GM10266 (cell line): ENCODE measurements around the gene TMEM131.

Source experiments
- DNase-seq: peaks from one replicate; pipeline ENCODE4 v3.0.0; 2012; ENCODE audit errors: extremely low spot score
- CTCF ChIP-seq: IDR thresholded peaks from 2 replicates; pipeline ENCODE4 v1.5.1; 2012; ENCODE audit warnings: mild to moderate bottlenecking, low read depth; ENCODE audit not compliant: control insufficient read depth, insufficient read depth; ENCODE audit errors: missing control alignments

TMEM131 gene

DNA sequence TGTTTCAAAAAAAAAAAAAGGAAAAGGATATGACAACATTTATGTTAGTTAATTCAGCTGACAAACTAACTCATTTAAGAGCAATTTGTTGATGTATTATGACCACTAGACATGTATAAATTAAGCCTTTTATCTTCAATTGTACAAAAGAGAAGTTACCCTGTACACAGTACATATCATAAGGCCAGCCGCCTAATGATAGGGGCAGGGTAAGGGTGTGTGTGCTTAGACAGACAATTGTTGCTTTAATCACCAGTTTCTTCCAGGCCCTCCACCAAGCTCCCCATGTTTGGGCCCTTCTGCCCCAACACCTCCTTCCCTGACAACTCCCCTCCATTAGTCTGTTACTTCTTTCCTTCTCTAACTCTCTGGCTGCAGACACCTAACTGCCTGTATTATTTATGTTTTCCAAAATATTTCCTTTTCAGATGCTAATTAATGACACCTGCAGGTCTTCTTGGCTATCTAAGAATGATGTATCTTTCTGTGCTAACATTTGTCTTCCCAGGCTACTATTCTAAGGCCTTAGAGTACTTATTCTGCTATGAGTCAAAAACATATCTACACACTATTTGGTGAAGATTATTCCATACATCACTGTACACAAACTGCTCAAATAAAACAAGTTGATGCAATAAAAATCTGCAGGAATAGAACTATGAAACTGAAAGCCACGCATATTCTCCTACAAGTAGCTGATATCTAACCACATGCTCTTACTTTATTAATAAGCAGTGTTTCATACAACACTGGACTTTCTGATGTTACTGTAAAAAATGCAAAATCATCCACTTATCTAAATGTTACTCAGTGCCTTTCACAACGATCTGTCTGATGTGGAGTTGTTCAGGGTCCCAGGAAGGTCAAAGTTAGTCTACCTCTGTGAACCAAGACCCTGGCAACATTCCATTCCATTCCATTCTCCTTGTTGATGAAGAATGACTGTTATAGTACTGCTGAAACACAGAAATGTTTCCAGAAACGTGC lies 26.4 kb downstream of the TMEM131 start:
- DNase-seq = no peak
- TF ChIP-seq CTCF = no peak

DNA sequence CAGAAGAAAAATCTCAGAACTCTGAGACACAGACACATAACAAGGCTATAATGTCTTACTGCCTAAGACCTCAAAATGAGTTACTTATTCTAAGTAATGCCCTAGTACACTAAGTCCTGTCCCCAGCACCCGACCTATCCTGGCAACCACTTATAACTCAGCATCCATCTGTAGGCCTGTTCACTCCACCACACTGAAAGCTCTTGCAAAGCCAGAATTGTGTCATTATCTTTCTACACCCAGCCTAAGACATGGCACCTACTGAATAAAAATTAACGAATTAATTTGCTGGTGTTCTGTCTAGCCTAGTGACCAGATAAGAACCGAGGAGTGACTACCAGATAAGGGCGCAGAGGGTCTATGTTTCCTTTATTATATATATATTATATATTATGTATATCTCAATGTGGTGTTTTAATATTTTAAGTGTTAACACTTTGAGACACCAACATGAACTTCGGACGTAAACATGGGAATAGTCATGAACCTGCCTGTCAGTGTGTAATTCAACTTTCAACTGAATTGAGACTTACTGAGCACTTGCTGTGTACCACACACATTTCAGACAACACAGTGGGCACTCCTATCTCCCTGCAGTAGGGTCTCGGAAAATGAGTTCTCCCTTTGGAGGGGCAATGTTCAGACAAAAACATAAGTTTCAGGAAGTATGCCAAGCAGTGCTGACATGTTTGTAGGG lies 27.7 kb downstream of the TMEM131 start:
- no peak for DNase-seq

DNA sequence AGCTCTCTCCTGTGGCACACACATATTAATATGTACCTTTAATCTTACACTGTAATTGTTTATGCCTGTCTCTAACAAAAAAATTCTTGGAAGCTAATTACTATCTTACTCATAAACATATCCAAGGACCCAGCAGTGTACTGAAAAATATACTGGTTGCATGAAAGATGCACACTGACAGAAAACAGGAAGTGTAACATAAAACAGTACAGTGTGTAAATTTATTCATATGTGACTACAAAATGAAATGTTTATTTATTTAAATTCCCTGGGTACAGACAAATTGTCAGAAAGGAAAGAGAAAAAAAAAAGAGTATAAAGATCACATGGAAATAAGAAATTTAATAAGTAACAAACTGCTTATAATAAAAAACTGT lies 28.5 kb downstream of the TMEM131 start:
- no peak for DNase-seq
- TF ChIP-seq CTCF = no peak

More for the DNA sequence above, 27.7 kb downstream of the TMEM131 start:
- no peak for TF ChIP-seq CTCF

- no peak for DNase-seq
- TF ChIP-seq CTCF = no peak
Observed at GRCh38 chr2:97966545-97967215, 29.1 kb downstream of the TMEM131 start.

DNA sequence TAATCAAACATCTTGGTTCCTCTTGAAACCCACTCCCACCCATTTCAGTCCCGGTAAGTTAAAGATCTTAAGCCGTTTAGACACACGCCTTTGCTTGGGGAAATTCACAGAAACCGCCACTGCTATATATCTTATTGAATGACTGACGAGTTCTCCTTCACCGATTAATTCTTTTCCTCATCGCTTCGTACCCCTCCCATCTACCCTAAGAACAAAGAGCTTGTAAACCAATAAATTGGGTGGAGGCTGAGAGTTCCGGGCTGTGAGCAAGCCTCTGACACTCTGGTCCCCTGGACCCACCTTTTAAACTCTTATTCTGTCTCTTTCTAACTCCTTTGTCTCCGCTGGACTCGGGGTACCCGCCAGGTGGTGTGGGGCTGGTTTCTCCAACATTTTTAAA lies 30.6 kb downstream of the TMEM131 start:
- DNase-seq = no peak
- no peak for TF ChIP-seq CTCF

DNA sequence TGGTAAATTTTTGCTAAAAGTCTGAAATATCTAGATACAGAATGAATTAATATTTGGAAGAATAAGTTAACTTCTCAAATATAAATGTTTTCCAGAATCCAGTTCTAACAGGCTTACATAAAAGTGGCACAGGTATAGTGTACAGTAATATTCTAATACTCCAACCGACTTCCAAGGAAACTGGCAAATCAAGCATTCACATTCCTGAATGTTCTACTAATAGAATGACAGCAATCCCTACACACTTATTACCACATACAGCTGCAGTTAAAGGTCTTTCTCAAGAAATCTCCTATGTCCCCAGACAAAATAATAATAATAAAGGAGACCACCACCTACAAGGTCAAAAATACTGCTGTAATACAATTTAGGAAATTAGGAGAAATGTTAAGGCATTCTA lies 31.9 kb downstream of the TMEM131 start:
- TF ChIP-seq CTCF = no peak
- DNase-seq = no peak

GRCh38 chr2:97963079-97963406 lies 32.7 kb downstream of the TMEM131 start:
- no peak for DNase-seq
- TF ChIP-seq CTCF = no peak
